SK-N-SH (cell line): ENCODE results near the gene SRRM2. TPM values are rescaled to one million over a fixed set of nuclear protein-coding genes. Genes with fewer than 3 reads are reported as not detected.

ENCODE experiments used
- CTCF ChIA-PET: fragments of 300-600, 350-600 bp; formaldehyde crosslinking; extraction: SDS; loops from one replicate; lab custom pipeline; 2021; lab: Yijun Ruan, JAX
- POLR2A ChIA-PET: fragments of 350-600 bp; sonication (Branson Sonifier 250); formaldehyde crosslinking; extraction: SDS; loops from one replicate; lab custom pipeline; 2020; ENCODE audit warnings: antibody characterized with exemption, inconsistent platforms; lab: Yijun Ruan, JAX
- DNase-seq: peaks from one replicate; pipeline ENCODE4 v3.0.0; 2012
- H2AFZ ChIP-seq: fragments of 200-600 bp; sonication (generic); 2 replicates; pipeline ENCODE4 v1.8.1; 2016; ENCODE audit warnings: antibody characterized with exemption, mild to moderate bottlenecking, low read depth
- H3F3A ChIP-seq: fragments of 200-600 bp; sonication (generic); replicated peaks from 2 replicates; pipeline ENCODE3; 2016; ENCODE audit warnings: antibody characterized with exemption, mild to moderate bottlenecking; ENCODE audit not compliant: insufficient read depth
- H3K27ac ChIP-seq, 2 experiments: fragments of 200-500 bp in 1 of 2; fragments of 200-600 bp in 1 of 2; sonication (Bioruptor generic) in 1 of 2; sonication (generic), shearing (Covaris generic) in 1 of 2; 2 replicates each; pipeline versions ENCODE4 v1.5.1 to v1.6.1; 2014 to 2016; ENCODE audit warnings: low read depth in 2 of 2, inconsistent platforms in 1 of 2, low read length in 1 of 2, mild to moderate bottlenecking in 1 of 2, mixed read lengths in 1 of 2
- H3K27me3 ChIP-seq: fragments of 200-600 bp; sonication (generic), shearing (Covaris generic); 2 replicates; pipeline ENCODE4 v1.6.1; 2016; ENCODE audit warnings: mixed run types; ENCODE audit not compliant: insufficient read depth
- H3K36me3 ChIP-seq, 2 experiments: fragments of 200-500 bp in 1 of 2; fragments of 200-600 bp in 1 of 2; sonication (Bioruptor generic) in 1 of 2; sonication (generic) in 1 of 2; replicated peaks in 1 of 2; 2 replicates each; pipeline versions ENCODE3 to v1.5.1; 2014 to 2016; ENCODE audit warnings: low read length in 1 of 2, mild to moderate bottlenecking in 1 of 2; ENCODE audit not compliant: insufficient read depth in 2 of 2, control insufficient read depth in 1 of 2
- H3K4me1 ChIP-seq, 2 experiments: fragments of 200-500 bp in 1 of 2; fragments of 200-600 bp in 1 of 2; sonication (Bioruptor generic) in 1 of 2; sonication (generic), shearing (Covaris generic) in 1 of 2; 2 replicates each; pipeline versions ENCODE4 v1.5.1 to v1.6.1; 2014 to 2016; ENCODE audit warnings: low read depth in 1 of 2, low read length in 1 of 2, mixed run types in 1 of 2; ENCODE audit not compliant: insufficient read depth in 2 of 2, control insufficient read depth in 1 of 2
- H3K4me2 ChIP-seq: fragments of 200-600 bp; sonication (generic), shearing (Covaris generic); 2 replicates; pipeline ENCODE4 v1.6.1; 2017; ENCODE audit warnings: mixed run types
- H3K4me3 ChIP-seq, 2 experiments: fragments of 200-500 bp in 1 of 2; fragments of 200-600 bp in 1 of 2; sonication (Bioruptor generic) in 1 of 2; sonication (generic), shearing (Covaris generic) in 1 of 2; 2 replicates each; pipeline versions ENCODE4 v1.5.1 to v1.8.1; 2014 to 2016; ENCODE audit warnings: low read depth in 2 of 2, inconsistent platforms in 1 of 2, low read length in 1 of 2, mild to moderate bottlenecking in 1 of 2, mixed read lengths in 1 of 2, moderate library complexity in 1 of 2
- H3K79me2 ChIP-seq: fragments of 200-600 bp; sonication (generic); 2 replicates; pipeline ENCODE4 v1.8.1; 2017; ENCODE audit warnings: mild to moderate bottlenecking; ENCODE audit not compliant: insufficient read depth
- H3K9ac ChIP-seq: fragments of 200-600 bp; sonication (generic); 2 replicates; pipeline ENCODE4 v1.6.1; 2017; ENCODE audit warnings: mixed run types
- H3K9me2 ChIP-seq: fragments of 200-600 bp; sonication (generic); 2 replicates; pipeline ENCODE4 v1.6.1; 2017; ENCODE audit warnings: mixed run types
- H3K9me3 ChIP-seq: fragments of 200-600 bp; sonication (generic); 2 replicates; pipeline ENCODE4 v1.6.1; 2017; ENCODE audit warnings: mixed run types, mild to moderate bottlenecking, moderate library complexity
- H4K20me1 ChIP-seq: fragments of 200-600 bp; sonication (generic); 2 replicates; pipeline ENCODE4 v1.6.1; 2017; ENCODE audit warnings: mild to moderate bottlenecking, mixed run types; ENCODE audit not compliant: insufficient read depth
- CHD2 ChIP-seq: fragments of 150-350 bp; IDR thresholded peaks from 2 replicates; pipeline ENCODE4 v1.6.1; 2018; ENCODE audit warnings: low read length; ENCODE audit not compliant: partially characterized antibody
- ELF1 ChIP-seq: IDR thresholded peaks from 2 replicates; pipeline ENCODE4 v1.4.0; 2012
- EZH2phosphoT487 ChIP-seq: fragments of 200-600 bp; sonication (generic); IDR thresholded peaks from 2 replicates; pipeline ENCODE4 v1.6.1; 2017; ENCODE audit warnings: low read depth, mixed run types, mild to moderate bottlenecking, antibody characterized with exemption, moderate library complexity, borderline replicate concordance
- FOXM1 ChIP-seq: IDR thresholded peaks from 2 replicates; pipeline ENCODE4 v1.4.0; 2012; ENCODE audit warnings: low read depth, mild to moderate bottlenecking
- GATA2 ChIP-seq: sonication (generic); formaldehyde crosslinking; IDR thresholded peaks from 2 replicates; pipeline ENCODE4 v1.5.0; 2020; ENCODE audit warnings: mild to moderate bottlenecking, missing genetic modification reagents
- MEF2A ChIP-seq: IDR thresholded peaks from 2 replicates; pipeline ENCODE4 v1.4.0; 2012; ENCODE audit warnings: low read depth, borderline replicate concordance
- MXI1 ChIP-seq: IDR thresholded peaks from 2 replicates; pipeline ENCODE4 v1.6.1; 2012; ENCODE audit warnings: mild to moderate bottlenecking, low read depth, low read length, improper control_type of control experiment
- NRF1 ChIP-seq: IDR thresholded peaks from 2 replicates; pipeline ENCODE4 v1.6.1; 2012; ENCODE audit warnings: low read depth, mild to moderate bottlenecking, low read length
- RAD21 ChIP-seq: IDR thresholded peaks from 2 replicates; pipeline ENCODE4 v1.6.1; 2012; ENCODE audit warnings: mild to moderate bottlenecking, low read length
- RXRA ChIP-seq: IDR thresholded peaks from 2 replicates; pipeline ENCODE4 v1.4.0; 2012; ENCODE audit warnings: low read depth, mild to moderate bottlenecking, borderline replicate concordance
- SIN3A ChIP-seq: IDR thresholded peaks from 2 replicates; pipeline ENCODE4 v1.6.1; 2012; ENCODE audit warnings: low read depth, mild to moderate bottlenecking, low read length, moderate library complexity, borderline replicate concordance
- SMC3 ChIP-seq: IDR thresholded peaks from 2 replicates; pipeline ENCODE4 v1.6.1; 2012; ENCODE audit warnings: low read depth, low read length, improper control_type of control experiment
- TAF1 ChIP-seq: IDR thresholded peaks from 2 replicates; pipeline ENCODE4 v1.6.1; 2012; ENCODE audit warnings: low read depth, mild to moderate bottlenecking, low read length, moderate library complexity, borderline replicate concordance
- TEAD4 ChIP-seq: IDR thresholded peaks from 2 replicates; pipeline ENCODE4 v1.4.0; 2012; ENCODE audit warnings: mild to moderate bottlenecking, borderline replicate concordance; ENCODE audit not compliant: insufficient read depth
- WGBS: methylation state at CpG from one replicate; pipeline ENCODE4 v1.1.6; 2017; ENCODE audit warnings: low lambda C conversion rate; 5-methylcytosine and 5-hydroxymethylcytosine counted together
- polyA plus RNA-seq, 3 experiments: library from polyadenylated mRNA; depleted of rRNA; stranded (reverse); fragments of >200 nt; gene quantifications; 2 replicates each; pipeline ENCODE4 v1.2.3, GENCODE V29; 2012
- TF ChIP-seq, protein P1 (sequence below): IDR thresholded peaks from 2 replicates; pipeline ENCODE4 v1.4.0; 2012; ENCODE audit warnings: low read depth, borderline replicate concordance
- TF ChIP-seq, protein P2 (sequence below): IDR thresholded peaks from 2 replicates; pipeline ENCODE4; 2012
- TF ChIP-seq, protein P3 (sequence below): IDR thresholded peaks from 2 replicates; pipeline ENCODE4 v1.4.0; 2012; ENCODE audit warnings: low read depth, borderline replicate concordance

SRRM2 gene
- polyA plus RNA-seq, 1 of the 3 experiments (the other 2 are of a cell fraction) = 143 TPM

DNA sequence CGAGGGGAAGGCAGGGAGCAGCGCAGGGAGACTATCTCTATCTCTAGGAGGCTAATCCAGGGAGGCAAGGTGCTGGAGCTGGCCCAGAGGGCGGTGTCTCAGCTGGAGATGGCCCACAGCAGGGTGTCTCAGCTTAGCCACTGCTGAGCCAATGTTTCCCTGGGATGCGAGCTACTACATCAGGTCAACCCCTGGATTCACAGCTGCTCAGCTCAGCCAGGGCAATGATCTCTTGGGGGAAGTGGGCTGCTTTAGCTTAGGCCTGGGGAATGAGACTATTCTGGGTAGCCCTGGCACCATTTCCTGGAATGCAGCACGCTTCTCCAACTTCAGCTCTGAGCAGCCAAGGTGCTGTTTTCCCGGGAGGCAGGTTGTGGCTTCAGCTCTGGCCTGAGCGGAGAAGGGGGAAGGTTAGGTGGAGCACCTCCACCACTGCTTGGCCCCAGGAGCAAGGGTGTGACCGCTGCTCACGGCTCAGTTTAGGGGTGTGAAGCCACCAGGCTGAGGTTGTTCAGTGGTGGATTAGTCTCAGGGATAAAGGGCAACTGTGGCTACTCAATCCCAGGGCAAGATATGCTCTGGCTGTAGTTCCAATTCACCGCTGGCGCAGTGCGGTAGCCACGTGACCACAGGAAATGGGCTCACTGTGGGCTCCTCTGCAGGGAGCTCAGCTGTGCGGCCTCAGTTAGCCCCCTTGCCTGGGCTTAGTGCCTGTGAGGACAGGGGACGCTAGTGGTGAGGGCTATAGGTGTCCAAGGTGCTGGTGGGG is 59.4 kb downstream of the SRRM2 start:
- CTCF ChIA-PET = interaction anchor here (0.6 to 2.4 kb wide), 3 partner anchors 11 to 60 kb away, joined by 3 to 10 read pairs (median 8); no protein-coding TSS in a partner anchor
- Histone ChIP-seq H3F3A (no peaks in the 10 kb centered on the region), H3K9ac (no peak overlapping the region), H3K4me3 (no peak overlapping the region), H3K36me3 (no peaks in the 10 kb centered on the region), H3K27me3 (no peaks in the 10 kb centered on the region; the same call in 1 of the 2 replicates), H3K9me3 (no peaks in the 10 kb centered on the region), H2AFZ (no peak overlapping the region), H4K20me1 (no peaks in the 10 kb centered on the region), H3K4me1 (peaks cover 0 to 3% of the 10 kb centered on the region in 2 experiments; a peak in 1 of 4 replicates), H3K27ac (no peak overlapping the region), H3K9me2 (no peaks in the 10 kb centered on the region), H3K4me2 (no peak overlapping the region), H3K79me2 (no peaks in the 10 kb centered on the region)
- WGBS = 66% methylated on average over 12 of the region's 15 CpGs
- TF ChIP-seq, protein P1, sequence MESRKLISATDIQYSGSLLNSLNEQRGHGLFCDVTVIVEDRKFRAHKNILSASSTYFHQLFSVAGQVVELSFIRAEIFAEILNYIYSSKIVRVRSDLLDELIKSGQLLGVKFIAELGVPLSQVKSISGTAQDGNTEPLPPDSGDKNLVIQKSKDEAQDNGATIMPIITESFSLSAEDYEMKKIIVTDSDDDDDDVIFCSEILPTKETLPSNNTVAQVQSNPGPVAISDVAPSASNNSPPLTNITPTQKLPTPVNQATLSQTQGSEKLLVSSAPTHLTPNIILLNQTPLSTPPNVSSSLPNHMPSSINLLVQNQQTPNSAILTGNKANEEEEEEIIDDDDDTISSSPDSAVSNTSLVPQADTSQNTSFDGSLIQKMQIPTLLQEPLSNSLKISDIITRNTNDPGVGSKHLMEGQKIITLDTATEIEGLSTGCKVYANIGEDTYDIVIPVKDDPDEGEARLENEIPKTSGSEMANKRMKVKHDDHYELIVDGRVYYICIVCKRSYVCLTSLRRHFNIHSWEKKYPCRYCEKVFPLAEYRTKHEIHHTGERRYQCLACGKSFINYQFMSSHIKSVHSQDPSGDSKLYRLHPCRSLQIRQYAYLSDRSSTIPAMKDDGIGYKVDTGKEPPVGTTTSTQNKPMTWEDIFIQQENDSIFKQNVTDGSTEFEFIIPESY = no peak
- TF ChIP-seq SMC3 = no peak
- DNase-seq = no peak
- POLR2A ChIA-PET = interaction anchor here (0.9 kb wide), 1 partner anchor 60 kb away, joined by 3 read pairs; the partner anchor contains the start of gene SRRM2

DNA sequence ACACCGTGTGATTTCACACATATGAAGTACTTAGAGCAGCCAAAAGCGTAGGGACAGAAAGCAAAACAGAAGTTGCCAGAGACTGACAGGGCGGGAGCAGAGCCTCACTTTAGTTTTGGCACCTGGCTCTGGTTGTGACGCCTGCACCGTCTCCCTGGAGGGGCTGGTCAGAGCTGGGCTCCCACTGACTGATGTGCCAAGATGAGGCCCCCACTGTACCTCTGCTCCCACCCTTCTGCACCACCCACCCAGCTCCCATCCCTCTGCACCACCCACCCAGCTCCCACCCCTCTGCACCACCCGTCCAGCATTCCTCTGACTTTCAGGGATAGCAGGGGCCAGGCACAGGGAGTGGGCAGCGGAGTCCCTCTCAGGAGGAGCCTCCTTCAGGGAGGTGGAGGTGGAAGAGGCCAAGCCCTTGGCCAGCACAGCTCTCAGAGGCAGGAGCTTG is 61.4 kb downstream of the SRRM2 start:
- Histone ChIP-seq H3K36me3 (no peaks in the 10 kb centered on the region), H3K4me1 (peaks cover 0 to 3% of the 10 kb centered on the region in 2 experiments; a peak in 1 of 4 replicates), H3K9me3 (no peaks in the 10 kb centered on the region), H3K4me2 (no peak overlapping the region), H2AFZ (no peak overlapping the region), H3K27me3 (no peaks in the 10 kb centered on the region; the same call in 1 of the 2 replicates), H3K9me2 (no peaks in the 10 kb centered on the region), H3K9ac (no peak overlapping the region), H3F3A (no peaks in the 10 kb centered on the region), H4K20me1 (no peaks in the 10 kb centered on the region), H3K79me2 (no peaks in the 10 kb centered on the region), H3K4me3 (no peak overlapping the region), H3K27ac (no peak overlapping the region)
- ChIA-PET POLR2A (no interaction called here), CTCF (interaction anchor here (0.9 kb wide), 1 partner anchor 9 kb away, joined by 5 read pairs; no protein-coding TSS in a partner anchor)
- 69% methylated on average over 7 of the region's 7 CpGs for WGBS
- TF ChIP-seq TEAD4 = no peak
- no peak for TF ChIP-seq TAF1
- TF ChIP-seq ELF1 = no peak
- TF ChIP-seq MEF2A = no peak
- TF ChIP-seq GATA2 (CRISPR knock-in tag) = no peak
- no peak for TF ChIP-seq NRF1
- no peak for TF ChIP-seq RAD21
- TF ChIP-seq, protein P2, sequence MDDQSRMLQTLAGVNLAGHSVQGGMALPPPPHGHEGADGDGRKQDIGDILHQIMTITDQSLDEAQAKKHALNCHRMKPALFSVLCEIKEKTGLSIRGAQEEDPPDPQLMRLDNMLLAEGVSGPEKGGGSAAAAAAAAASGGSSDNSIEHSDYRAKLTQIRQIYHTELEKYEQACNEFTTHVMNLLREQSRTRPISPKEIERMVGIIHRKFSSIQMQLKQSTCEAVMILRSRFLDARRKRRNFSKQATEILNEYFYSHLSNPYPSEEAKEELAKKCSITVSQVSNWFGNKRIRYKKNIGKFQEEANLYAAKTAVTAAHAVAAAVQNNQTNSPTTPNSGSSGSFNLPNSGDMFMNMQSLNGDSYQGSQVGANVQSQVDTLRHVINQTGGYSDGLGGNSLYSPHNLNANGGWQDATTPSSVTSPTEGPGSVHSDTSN = no peak
- TF ChIP-seq, protein P3, sequence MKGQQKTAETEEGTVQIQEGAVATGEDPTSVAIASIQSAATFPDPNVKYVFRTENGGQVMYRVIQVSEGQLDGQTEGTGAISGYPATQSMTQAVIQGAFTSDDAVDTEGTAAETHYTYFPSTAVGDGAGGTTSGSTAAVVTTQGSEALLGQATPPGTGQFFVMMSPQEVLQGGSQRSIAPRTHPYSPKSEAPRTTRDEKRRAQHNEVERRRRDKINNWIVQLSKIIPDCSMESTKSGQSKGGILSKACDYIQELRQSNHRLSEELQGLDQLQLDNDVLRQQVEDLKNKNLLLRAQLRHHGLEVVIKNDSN = no peak
- no peak for TF ChIP-seq SIN3A
- TF ChIP-seq MXI1 = no peak
- no peak for TF ChIP-seq RXRA
- TF ChIP-seq CHD2 = no peak
- no peak for TF ChIP-seq FOXM1
- TF ChIP-seq EZH2phosphoT487 = no peak
- DNase-seq = no peak
